ENCODE data around the gene PDE8B.

DNA sequence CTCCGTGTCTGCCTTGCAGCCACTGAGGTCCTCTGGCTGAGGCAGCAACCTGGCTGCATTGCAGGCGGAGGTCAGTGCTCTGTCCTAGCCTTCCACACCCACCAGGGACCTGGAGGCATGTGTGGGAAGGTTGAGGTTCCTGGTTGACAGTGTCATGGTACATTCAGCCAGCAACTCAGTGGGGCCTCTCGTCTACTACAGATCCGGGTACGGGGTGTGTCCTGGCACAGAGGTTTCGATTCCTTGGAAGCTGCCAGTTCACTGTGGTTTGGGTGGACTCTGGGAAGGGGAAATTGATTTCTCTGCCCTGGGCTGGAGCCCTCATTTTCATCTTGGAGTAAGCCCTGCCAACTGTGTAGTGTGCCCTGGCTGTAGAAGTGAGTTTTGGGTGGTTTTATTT lies 45.1 kb downstream of the PDE8B start:
- TF ChIP-seq, protein P1, sequence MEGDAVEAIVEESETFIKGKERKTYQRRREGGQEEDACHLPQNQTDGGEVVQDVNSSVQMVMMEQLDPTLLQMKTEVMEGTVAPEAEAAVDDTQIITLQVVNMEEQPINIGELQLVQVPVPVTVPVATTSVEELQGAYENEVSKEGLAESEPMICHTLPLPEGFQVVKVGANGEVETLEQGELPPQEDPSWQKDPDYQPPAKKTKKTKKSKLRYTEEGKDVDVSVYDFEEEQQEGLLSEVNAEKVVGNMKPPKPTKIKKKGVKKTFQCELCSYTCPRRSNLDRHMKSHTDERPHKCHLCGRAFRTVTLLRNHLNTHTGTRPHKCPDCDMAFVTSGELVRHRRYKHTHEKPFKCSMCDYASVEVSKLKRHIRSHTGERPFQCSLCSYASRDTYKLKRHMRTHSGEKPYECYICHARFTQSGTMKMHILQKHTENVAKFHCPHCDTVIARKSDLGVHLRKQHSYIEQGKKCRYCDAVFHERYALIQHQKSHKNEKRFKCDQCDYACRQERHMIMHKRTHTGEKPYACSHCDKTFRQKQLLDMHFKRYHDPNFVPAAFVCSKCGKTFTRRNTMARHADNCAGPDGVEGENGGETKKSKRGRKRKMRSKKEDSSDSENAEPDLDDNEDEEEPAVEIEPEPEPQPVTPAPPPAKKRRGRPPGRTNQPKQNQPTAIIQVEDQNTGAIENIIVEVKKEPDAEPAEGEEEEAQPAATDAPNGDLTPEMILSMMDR (conservative IDR thresholded peaks at IDR 0.05), result no peak
- TF ChIP-seq EZH2 (IDR thresholded peaks at IDR 0.05; ENCODE audit: low read depth), result no peak
